Duodenal mucosa (tissue), 2 donors: ENCODE data around the gene ARHGEF28.

Experiments used
- H3K27ac ChIP-seq: one replicate; pipeline ENCODE4 v1.7.0; 2013; ENCODE audit warnings: low read depth, low read length
- H3K27me3 ChIP-seq, 2 donors: one replicate each; pipeline ENCODE4 v1.7.0; 2013; ENCODE audit warnings: low read length in 2 of 2, control low read depth in 1 of 2; ENCODE audit not compliant: insufficient read depth in 2 of 2, control insufficient read depth in 1 of 2
- H3K36me3 ChIP-seq, 2 donors: one replicate each; pipeline ENCODE4 v1.7.0; 2013; ENCODE audit warnings: low read length in 2 of 2, control low read depth in 1 of 2; ENCODE audit not compliant: insufficient read depth in 2 of 2, control insufficient read depth in 1 of 2
- H3K4me1 ChIP-seq, 2 donors: one replicate each; pipeline ENCODE4 v1.7.0; 2013; ENCODE audit warnings: low read length in 2 of 2, control low read depth in 1 of 2; ENCODE audit not compliant: insufficient read depth in 2 of 2, control insufficient read depth in 1 of 2
- H3K4me3 ChIP-seq, 2 donors: one replicate each; pipeline ENCODE4 v1.7.0; 2013; ENCODE audit warnings: low read length in 2 of 2, low read depth in 1 of 2
- H3K9ac ChIP-seq, 2 donors: one replicate each; pipeline ENCODE4 v1.7.0; 2013; ENCODE audit warnings: low read length in 2 of 2, low read depth in 1 of 2
- H3K9me3 ChIP-seq, 2 donors: one replicate each; pipeline ENCODE4 v1.7.0; 2013; ENCODE audit warnings: low read length in 2 of 2, control low read depth in 1 of 2; ENCODE audit not compliant: control insufficient read depth in 1 of 2

Gene ARHGEF28

GRCh38 chr5:73944581-73944980 lies 318.6 kb downstream of the ARHGEF28 start:
- H3K9ac ChIP-seq: no peak overlapping the region
- H3K4me1 ChIP-seq: no peaks in the 10 kb centered on the region
- H3K4me3 ChIP-seq: no peak overlapping the region

GRCh38 chr5:73945505-73945904 lies 319.5 kb downstream of the ARHGEF28 start:
- Histone ChIP-seq H3K4me1 (no peaks in the 10 kb centered on the region), H3K9me3 (peaks cover 5 to 9% of the 10 kb centered on the region in 2 donors), H3K27ac (no peak overlapping the region), H3K9ac (no peak overlapping the region), H3K4me3 (no peak overlapping the region), H3K36me3 (no peaks in the 10 kb centered on the region), H3K27me3 (no peaks in the 10 kb centered on the region)

More at GRCh38 chr5:73944581-73944980, 318.6 kb downstream of the ARHGEF28 start:
- no peak overlapping the region for H3K27ac ChIP-seq
- no peaks in the 10 kb centered on the region for H3K36me3 ChIP-seq
- H3K9me3 ChIP-seq: peaks cover 5 to 9% of the 10 kb centered on the region in 2 donors
- no peaks in the 10 kb centered on the region for H3K27me3 ChIP-seq

GRCh38 chr5:73946278-73946677 lies 320.3 kb downstream of the ARHGEF28 start:
- Histone ChIP-seq H3K27ac (no peak overlapping the region), H3K27me3 (no peaks in the 10 kb centered on the region), H3K9ac (no peak overlapping the region), H3K36me3 (no peaks in the 10 kb centered on the region), H3K4me3 (no peak overlapping the region), H3K4me1 (no peaks in the 10 kb centered on the region), H3K9me3 (peaks cover 5 to 9% of the 10 kb centered on the region in 2 donors)

GRCh38 chr5:73946919-73947602 lies 321.1 kb downstream of the ARHGEF28 start:
- Histone ChIP-seq H3K9me3 (peaks cover 5 to 9% of the 10 kb centered on the region in 2 donors), H3K4me1 (no peaks in the 10 kb centered on the region), H3K9ac (no peak overlapping the region), H3K4me3 (no peak overlapping the region), H3K27me3 (no peaks in the 10 kb centered on the region), H3K27ac (no peak overlapping the region), H3K36me3 (no peaks in the 10 kb centered on the region)

- no peaks in the 10 kb centered on the region for H3K36me3 ChIP-seq
- H3K4me3 ChIP-seq: no peak overlapping the region
- H3K9me3 ChIP-seq: peaks cover 0 to 9% of the 10 kb centered on the region in 2 donors
- H3K27ac ChIP-seq: no peak overlapping the region
- no peak overlapping the region for H3K9ac ChIP-seq
- H3K4me1 ChIP-seq: no peaks in the 10 kb centered on the region
- H3K27me3 ChIP-seq: no peaks in the 10 kb centered on the region
Observed at GRCh38 chr5:73947906-73948640, 322.1 kb downstream of the ARHGEF28 start.

- Histone ChIP-seq H3K4me3 (no peak overlapping the region), H3K36me3 (no peaks in the 10 kb centered on the region), H3K27me3 (no peaks in the 10 kb centered on the region), H3K27ac (no peak overlapping the region), H3K4me1 (no peaks in the 10 kb centered on the region), H3K9ac (no peak overlapping the region), H3K9me3 (peaks cover 0 to 9% of the 10 kb centered on the region in 2 donors)
Observed at GRCh38 chr5:73948720-73949119, 322.7 kb downstream of the ARHGEF28 start.

- Histone ChIP-seq H3K9ac (no peak overlapping the region), H3K4me1 (no peaks in the 10 kb centered on the region), H3K36me3 (no peaks in the 10 kb centered on the region), H3K4me3 (no peak overlapping the region), H3K9me3 (no peaks in the 10 kb centered on the region), H3K27ac (no peak overlapping the region), H3K27me3 (no peaks in the 10 kb centered on the region)
Observed at GRCh38 chr5:73950441-73950873, 324.5 kb downstream of the ARHGEF28 start.

GRCh38 chr5:73950912-73951430 lies 325.0 kb downstream of the ARHGEF28 start:
- no peak overlapping the region for H3K4me3 ChIP-seq
- H3K36me3 ChIP-seq: no peaks in the 10 kb centered on the region
- H3K27ac ChIP-seq: no peak overlapping the region
- no peak overlapping the region for H3K9ac ChIP-seq
- no peaks in the 10 kb centered on the region for H3K27me3 ChIP-seq
- no peaks in the 10 kb centered on the region for H3K4me1 ChIP-seq
- no peaks in the 10 kb centered on the region for H3K9me3 ChIP-seq

GRCh38 chr5:73952872-73953271 lies 326.9 kb downstream of the ARHGEF28 start:
- Histone ChIP-seq H3K4me1 (no peaks in the 10 kb centered on the region), H3K9me3 (no peaks in the 10 kb centered on the region), H3K9ac (no peak overlapping the region), H3K36me3 (no peaks in the 10 kb centered on the region), H3K4me3 (no peak overlapping the region), H3K27ac (no peak overlapping the region), H3K27me3 (no peaks in the 10 kb centered on the region)

GRCh38 chr5:73954381-73954780 lies 328.4 kb downstream of the ARHGEF28 start:
- Histone ChIP-seq H3K4me1 (no peaks in the 10 kb centered on the region), H3K9me3 (no peaks in the 10 kb centered on the region), H3K9ac (no peak overlapping the region), H3K4me3 (no peak overlapping the region), H3K27ac (no peak overlapping the region), H3K36me3 (no peaks in the 10 kb centered on the region), H3K27me3 (no peaks in the 10 kb centered on the region)
